HepG2 (cell line): ENCODE results near the gene DOP1B. TPM values are rescaled to one million over a fixed set of nuclear protein-coding genes. Genes with fewer than 3 reads are reported as not detected.
A peak's percentile ranks its signal among the peaks of the same experiment; 100 is the strongest.

Experiments
- ATAC-seq: fragments of 200-7000 bp; cut with Tn5 transposase; 3 replicates; pipeline ENCODE4 v1.9.1; 2020; ENCODE audit warnings: mild to moderate bottlenecking, moderate library complexity
- BruUV-seq: library from RNA; stranded (reverse); fragments of 400-500 nt; replicated peaks from 2 replicates; lab custom pipeline; 2021; lab: Mats Ljungman, UMichigan
- CTCF ChIA-PET: fragments of 300-600 bp; formaldehyde crosslinking; extraction: SDS; loops from one replicate; lab custom pipeline; 2021; ENCODE audit warnings: low total read pairs, inconsistent platforms, low intra/inter-chr PET ratio; lab: Yijun Ruan, JAX
- POLR2A ChIA-PET: fragments of 350-600 bp; sonication (Branson Sonifier 250); formaldehyde crosslinking; loops from one replicate; lab custom pipeline; 2020; ENCODE audit warnings: antibody characterized with exemption, inconsistent platforms; lab: Yijun Ruan, JAX
- DNase-seq: peaks from one replicate; pipeline ENCODE4 v3.0.0-alpha.2; 2015; ENCODE audit warnings: low spot score
- FAIRE-seq: peaks from 3 replicates; lab custom pipeline; 2011; peaks lifted over from hg19 to GRCh38; lab: Jason Lieb, UNC
- H2AFZ ChIP-seq: one replicate; pipeline ENCODE4 v1.6.1; 2011; ENCODE audit warnings: low read length, inconsistent platforms
- H3K27ac ChIP-seq: fragments of 300-600 bp; 3 replicates; pipeline ENCODE4 v1.8.0; 2011; ENCODE audit warnings: mixed run types, mild to moderate bottlenecking, mixed read lengths, low read length, inconsistent platforms; ENCODE audit not compliant: insufficient read depth; ENCODE audit errors: extremely low read length
- H3K27me3 ChIP-seq, 2 experiments: fragments of 200-600 bp in 1 of 2; 2 replicates in 1 of 2; 3 replicates in 1 of 2; pipeline versions ENCODE4 v1.6.0 to v1.8.0; 2011; ENCODE audit warnings: low read length in 2 of 2, mild to moderate bottlenecking in 2 of 2, moderate library complexity in 2 of 2, inconsistent platforms in 1 of 2; ENCODE audit not compliant: insufficient read depth in 2 of 2, control insufficient read depth in 1 of 2
- H3K36me3 ChIP-seq, 2 experiments: fragments of 200-600 bp in 1 of 2; replicated peaks in 1 of 2; 2 replicates in 1 of 2; 3 replicates in 1 of 2; pipeline versions ENCODE4 v1.5.1 to v1.8.0; 2011; ENCODE audit warnings: low read length in 2 of 2, inconsistent platforms in 1 of 2; ENCODE audit not compliant: insufficient read depth in 2 of 2, control insufficient read depth in 1 of 2
- H3K4me1 ChIP-seq: 2 replicates; pipeline ENCODE4 v1.5.1; 2012; ENCODE audit warnings: low read length, inconsistent platforms; ENCODE audit not compliant: insufficient read depth
- H3K4me2 ChIP-seq: 2 replicates; pipeline ENCODE4 v1.6.0; 2011; ENCODE audit warnings: low read depth, low read length, inconsistent platforms
- H3K4me3 ChIP-seq, 3 experiments: fragments of 200-600 bp in 1 of 3; sonication (generic), shearing (Covaris generic) in 1 of 3; replicated peaks in 1 of 3; 2 replicates each; pipeline ENCODE4 v1.5.1; 2011 to 2016; ENCODE audit warnings: low read length in 3 of 3, inconsistent platforms in 2 of 3, low read depth in 2 of 3, mild to moderate bottlenecking in 2 of 3, control low read depth in 1 of 3, mixed read lengths in 1 of 3; ENCODE audit not compliant: insufficient read depth in 1 of 3
- H3K79me2 ChIP-seq: one replicate; pipeline ENCODE4 v1.6.1; 2011; ENCODE audit warnings: low read length, inconsistent platforms; ENCODE audit not compliant: insufficient read depth
- H3K9ac ChIP-seq: 2 replicates; pipeline ENCODE4 v1.6.0; 2011; ENCODE audit warnings: mild to moderate bottlenecking, low read depth, low read length, inconsistent platforms; ENCODE audit not compliant: insufficient read depth
- H3K9me3 ChIP-seq: 2 replicates; pipeline ENCODE4 v1.5.1; 2012; ENCODE audit warnings: mild to moderate bottlenecking, low read length
- H4K20me1 ChIP-seq: 2 replicates; pipeline ENCODE4 v1.6.0; 2011; ENCODE audit warnings: inconsistent platforms, mild to moderate bottlenecking, low read length, moderate library complexity; ENCODE audit not compliant: insufficient read depth
- AHR ChIP-seq: IDR thresholded peaks from 2 replicates; pipeline ENCODE4 v1.6.1; 2018; ENCODE audit warnings: missing genetic modification reagents, missing compliant biosample characterization
- CTCF ChIP-seq: sonication (generic); formaldehyde crosslinking; IDR thresholded peaks from 2 replicates; pipeline ENCODE4 v1.5.0; 2020; ENCODE audit warnings: mild to moderate bottlenecking, missing genetic modification reagents, moderate library complexity
- DMAP1 ChIP-seq: IDR thresholded peaks from 2 replicates; pipeline ENCODE4 v1.6.1; 2016
- FOXA3 ChIP-seq: IDR thresholded peaks from 2 replicates; pipeline ENCODE4 v1.6.1; 2016; ENCODE audit warnings: missing genetic modification reagents, missing compliant biosample characterization
- HNF4G ChIP-seq, 2 experiments: sonication (generic) in 1 of 2; formaldehyde crosslinking in 1 of 2; IDR thresholded peaks; 2 replicates each; pipeline versions ENCODE4 v1.4.0 to v1.6.1; 2011 to 2020; ENCODE audit warnings: borderline replicate concordance in 2 of 2, low read depth in 2 of 2, mild to moderate bottlenecking in 2 of 2, low read length in 1 of 2, missing genetic modification reagents in 1 of 2, moderate library complexity in 1 of 2
- HOXA3 ChIP-seq: sonication (generic); formaldehyde crosslinking; IDR thresholded peaks from 2 replicates; pipeline ENCODE4 v1.5.0; 2020; ENCODE audit warnings: missing genetic modification reagents
- KLF15 ChIP-seq: sonication (generic); formaldehyde crosslinking; IDR thresholded peaks from 2 replicates; pipeline ENCODE4 v1.8.1; 2023; ENCODE audit warnings: borderline replicate concordance, mild to moderate bottlenecking, inconsistent platforms, missing genetic modification reagents, mixed read lengths
- MED8 ChIP-seq: sonication (generic); formaldehyde crosslinking; IDR thresholded peaks from 2 replicates; pipeline ENCODE4 v1.8.1; 2023; ENCODE audit warnings: mild to moderate bottlenecking, missing genetic modification reagents; ENCODE audit not compliant: insufficient replicate concordance
- NFE2 ChIP-seq: sonication (generic); formaldehyde crosslinking; IDR thresholded peaks from 2 replicates; pipeline ENCODE4 v1.4.0; 2020; ENCODE audit warnings: missing genetic modification reagents
- PLSCR1 ChIP-seq: sonication (generic); formaldehyde crosslinking; IDR thresholded peaks from 2 replicates; pipeline ENCODE4 v1.5.0; 2020; ENCODE audit warnings: missing genetic modification reagents, mild to moderate bottlenecking, borderline replicate concordance
- RCOR2 ChIP-seq: IDR thresholded peaks from 2 replicates; pipeline ENCODE4 v1.6.1; 2016; ENCODE audit warnings: missing biosample characterization, missing genetic modification reagents
- SOX13 ChIP-seq, 3 experiments: fragments of 450-650 bp in 1 of 3; sonication (generic) in 1 of 3; formaldehyde crosslinking in 1 of 3; IDR thresholded peaks in 2 of 3; conservative IDR thresholded peaks in 1 of 3; 2 replicates each; pipeline versions ENCODE4 v1.5.0 to v1.6.1; 2016 to 2020; ENCODE audit warnings: antibody characterized with exemption in 1 of 3, mild to moderate bottlenecking in 1 of 3, missing compliant biosample characterization in 1 of 3, missing genetic modification reagents in 1 of 3, moderate library complexity in 1 of 3
- ZC3H13 ChIP-seq: sonication (generic); formaldehyde crosslinking; IDR thresholded peaks from 2 replicates; pipeline ENCODE4 v1.8.1; 2023; ENCODE audit warnings: mild to moderate bottlenecking, missing genetic modification reagents, moderate library complexity
- WGBS: methylation state at CpG from one replicate; pipeline ENCODE4 v1.1.6; 2017; ENCODE audit warnings: low lambda C conversion rate; 5-methylcytosine and 5-hydroxymethylcytosine counted together
- in situ Hi-C: cut with HindIII; loops from 2 replicates; pipeline ENCODE4 v1.10.0; 2017; ENCODE audit warnings: low pct_unique_long_range_greater_than_20kb; ENCODE audit not compliant: extremely low pct_ligation_motif_present
- intact Hi-C: fragments of 100-400 bp; cut with micrococcal nuclease; formaldehyde crosslinking; loops from one replicate; pipeline ENCODE4 v1.10.0; 2022; ENCODE audit not compliant: unreplicated experiment
- polyA plus RNA-seq, 8 experiments: library from polyadenylated mRNA; depleted of rRNA in 3 of 8; stranded (reverse) in 7 of 8; unstranded in 1 of 8; fragments of >200 nt; fragmentation: Illumina TruSeq in 4 of 8; extraction: Trizol in 4 of 8; gene quantifications; 2 replicates each; pipeline versions ENCODE4 v1.2.1 to v1.2.3, GENCODE V29; 2011 to 2016; ENCODE audit warnings: low read depth in 4 of 8, missing spikeins in 1 of 8, mixed read lengths in 1 of 8; ENCODE audit not compliant: insufficient read depth in 1 of 8
- total RNA-seq, 5 experiments: library from RNA; depleted of rRNA; stranded (reverse); fragments of >200 nt; fragmentation: Illumina TruSeq; extraction: Trizol; gene quantifications; 2 replicates each; pipeline ENCODE4 v1.2.3, GENCODE V29; 2016; ENCODE audit warnings: low read depth in 1 of 5
- TF ChIP-seq, protein P1 (sequence below): sonication (generic); formaldehyde crosslinking; IDR thresholded peaks from 2 replicates; pipeline ENCODE4 v1.5.1; 2020; ENCODE audit warnings: missing genetic modification reagents, mild to moderate bottlenecking, borderline replicate concordance
- TF ChIP-seq, protein P2 (sequence below): IDR thresholded peaks from 2 replicates; pipeline ENCODE4 v1.6.1; 2016

Gene DOP1B
- total and polyA plus RNA-seq, 2 of the 13 experiments (the other 11 are each of a cell fraction or from before 2014, with no cell fraction given): 2.8 to 3.2 TPM

DNA sequence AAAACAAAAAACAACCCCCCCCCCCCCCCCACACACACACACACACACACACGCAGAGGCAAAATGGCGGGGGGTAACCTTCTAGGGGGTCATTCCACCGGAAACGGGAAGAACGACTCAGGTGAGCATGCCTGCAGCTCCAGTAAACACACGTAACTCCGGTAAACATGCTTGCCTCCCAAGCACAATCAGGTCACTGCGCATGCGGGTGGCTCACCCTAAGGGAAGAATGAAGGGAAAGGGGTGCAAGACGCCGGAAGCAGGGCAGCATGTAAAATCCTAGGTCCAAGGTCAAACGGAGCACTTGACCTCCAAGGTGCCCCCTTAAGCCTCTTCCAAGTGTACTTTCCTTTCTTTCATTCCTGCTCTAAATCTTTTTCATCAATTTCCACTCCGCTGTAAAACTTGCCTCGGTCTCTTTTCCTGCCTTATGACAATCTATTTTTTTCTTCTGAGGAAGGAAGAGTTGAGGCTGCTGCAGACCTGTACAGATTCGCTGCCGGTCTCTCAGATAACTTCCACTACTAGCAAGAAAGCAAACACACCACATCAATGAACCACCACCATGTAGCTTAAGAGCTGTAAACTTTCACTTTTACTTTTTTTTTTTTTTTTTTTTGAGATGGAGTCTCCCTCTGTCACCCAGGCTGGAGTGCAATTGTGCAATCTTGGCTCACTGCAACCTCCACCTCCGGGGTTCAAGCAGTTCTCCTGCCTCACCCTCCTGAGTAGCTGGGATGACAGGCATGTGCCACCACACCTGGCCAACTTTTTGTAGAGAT lies 42.8 kb upstream of the DOP1B start (continued):
- peak; percentile 64; the same call in 1 of the 2 replicates for TF ChIP-seq HOXA3 (CRISPR knock-in tag)
- TF ChIP-seq MED8 (CRISPR knock-in tag): no peak
- TF ChIP-seq DMAP1 (CRISPR knock-in tag): 0 out of 2 replicates have a peak, but pooled peaks have one; percentile 26

DNA sequence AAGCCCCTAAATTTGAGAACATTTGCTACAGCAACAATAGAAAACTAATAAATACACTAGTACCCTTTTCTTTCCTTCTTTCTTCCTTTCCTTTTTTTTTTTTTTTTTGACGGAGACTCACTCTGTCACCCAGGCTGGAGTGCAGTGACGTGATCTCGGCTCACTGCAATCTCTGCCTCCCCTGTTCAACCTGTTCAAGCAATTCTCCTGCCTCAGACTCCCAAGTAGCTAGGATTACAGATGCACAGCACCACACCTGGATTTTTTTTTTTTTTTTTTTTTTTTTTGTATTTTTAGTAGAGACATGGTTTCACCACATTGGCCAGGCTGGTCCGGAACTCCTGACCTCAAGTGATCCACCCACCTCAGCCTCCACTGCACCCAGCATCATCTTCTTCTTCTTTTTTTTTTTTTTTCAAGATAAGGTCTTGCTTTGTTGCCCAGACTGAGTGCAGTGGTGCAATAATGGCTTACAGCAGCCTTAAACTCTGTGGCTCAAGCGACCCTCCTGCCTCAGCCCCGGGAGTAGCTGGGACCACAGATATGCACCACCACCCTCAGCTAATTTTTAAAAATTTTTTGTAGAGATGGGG lies 41.4 kb upstream of the DOP1B start:
- ChIA-PET CTCF (no interaction called here), POLR2A (interaction anchor here (2.7 kb wide), 1 partner anchor 205 kb away, joined by 14 read pairs; the partner anchor contains the start of gene MORC3)
- no peak for FAIRE-seq
- WGBS: 27% methylated on average over 6 of the region's 6 CpGs
- Histone ChIP-seq H3K4me1 (peaks cover 14% of the 10 kb centered on the region), H4K20me1 (no peaks in the 10 kb centered on the region), H3K9ac (no peak overlapping the region), H3K36me3 (no peaks in the 10 kb centered on the region), H3K9me3 (no peaks in the 10 kb centered on the region), H3K4me2 (no peak overlapping the region; the same call in 1 of the 2 replicates), H2AFZ (no peak overlapping the region), H3K4me3 (no peak overlapping the region), H3K79me2 (no peaks in the 10 kb centered on the region), H3K27ac (no peak overlapping the region), H3K27me3 (peaks cover 0 to 7% of the 10 kb centered on the region in 2 experiments; a peak in 2 of 5 replicates)
- no peak for DNase-seq
- no peak for ATAC-seq
- no TSS peak for BruUV-seq
- intact Hi-C loops: no loop called here
- in situ Hi-C loops: no loop called here
- no peak for TF ChIP-seq KLF15 (CRISPR knock-in tag)
- TF ChIP-seq CTCF (CRISPR knock-in tag): no peak
- TF ChIP-seq RCOR2 (CRISPR knock-in tag): no peak
- TF ChIP-seq PLSCR1 (CRISPR knock-in tag): no peak
- TF ChIP-seq HNF4G (IDR thresholded peaks at IDR 0.05; ENCODE audit: borderline replicate concordance, low read depth, low read length): no peak
- TF ChIP-seq HNF4G (CRISPR knock-in tag; IDR thresholded peaks at IDR 0.05; ENCODE audit: borderline replicate concordance, low read depth): no peak
- TF ChIP-seq SOX13 (IDR thresholded peaks at IDR 0.05): no peak
- no peak for TF ChIP-seq SOX13 (CRISPR knock-in tag; conservative IDR thresholded peaks at IDR 0.05 in 1 of 2, IDR thresholded peaks at IDR 0.05 in 1 of 2)
- TF ChIP-seq, protein P1, sequence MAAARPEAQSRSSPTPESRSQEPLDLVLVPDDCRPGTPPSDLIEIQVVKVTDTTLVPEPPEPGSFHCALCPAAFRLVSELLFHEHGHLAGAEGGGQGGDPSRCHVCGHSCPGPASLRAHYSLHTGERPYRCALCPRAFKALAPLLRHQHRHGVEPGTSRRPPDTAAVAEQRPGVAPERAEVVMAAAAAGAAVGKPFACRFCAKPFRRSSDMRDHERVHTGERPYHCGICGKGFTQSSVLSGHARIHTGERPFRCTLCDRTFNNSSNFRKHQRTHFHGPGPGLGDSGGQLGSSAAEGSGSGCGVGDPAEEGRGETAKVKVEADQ (CRISPR knock-in tag): no peak
- TF ChIP-seq AHR (CRISPR knock-in tag): no peak
- TF ChIP-seq NFE2 (CRISPR knock-in tag): no peak
- TF ChIP-seq, protein P2, sequence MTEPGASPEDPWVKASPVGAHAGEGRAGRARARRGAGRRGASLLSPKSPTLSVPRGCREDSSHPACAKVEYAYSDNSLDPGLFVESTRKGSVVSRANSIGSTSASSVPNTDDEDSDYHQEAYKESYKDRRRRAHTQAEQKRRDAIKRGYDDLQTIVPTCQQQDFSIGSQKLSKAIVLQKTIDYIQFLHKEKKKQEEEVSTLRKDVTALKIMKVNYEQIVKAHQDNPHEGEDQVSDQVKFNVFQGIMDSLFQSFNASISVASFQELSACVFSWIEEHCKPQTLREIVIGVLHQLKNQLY (CRISPR knock-in tag): no peak
- TF ChIP-seq ZC3H13: no peak
- TF ChIP-seq FOXA3: no peak
